ENCODE measurements around the gene ARX.

Gene ARX

DNA sequence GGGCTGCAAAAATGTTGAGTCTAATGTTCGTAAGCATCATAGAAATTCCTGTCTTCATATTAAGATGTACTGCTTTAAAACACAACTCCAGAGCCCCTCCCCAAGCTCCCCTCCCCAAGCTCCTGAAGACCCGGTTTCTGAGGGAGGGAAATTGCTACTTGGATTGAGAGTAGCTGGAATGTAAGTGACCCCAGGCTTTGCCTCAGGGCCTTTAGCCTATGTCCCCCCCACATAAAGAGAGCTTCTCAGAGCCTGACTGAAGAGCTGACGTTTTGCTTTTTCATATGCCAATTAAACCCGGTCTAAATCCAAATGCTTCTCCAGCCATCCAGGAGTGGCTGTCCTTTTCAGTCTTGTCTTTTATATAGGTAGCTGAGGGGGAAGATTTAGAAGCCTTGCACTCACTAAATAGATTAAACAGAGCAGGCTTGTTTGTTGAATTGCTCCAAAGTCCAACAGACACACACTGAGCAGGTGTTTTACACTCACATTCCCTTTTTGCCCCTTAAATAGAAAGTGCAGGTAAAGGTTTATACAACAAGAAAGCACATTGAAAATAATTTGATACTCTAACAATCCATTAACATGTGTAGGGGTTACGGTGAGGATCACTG is 19.6 kb downstream of the ARX start:
- DNase-seq: no peak

DNA sequence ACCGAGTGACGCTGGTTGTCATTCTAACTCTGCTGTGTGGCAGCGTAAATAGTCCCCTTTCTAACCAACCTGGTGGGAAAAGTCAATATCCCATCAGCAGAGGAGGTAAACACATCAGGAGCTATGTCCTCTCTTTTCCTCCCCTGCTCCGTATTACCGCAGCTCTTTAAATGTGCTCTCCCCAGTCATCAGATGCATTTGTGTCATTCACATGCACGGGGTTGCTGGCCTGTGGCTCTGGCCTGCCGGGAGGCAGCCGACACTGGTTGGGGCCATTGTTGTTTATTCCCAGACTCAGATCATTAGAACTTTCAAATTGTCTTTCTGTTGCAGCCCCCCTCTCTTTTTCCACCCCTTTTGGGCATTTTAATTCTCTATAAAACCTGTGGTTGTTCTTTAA is 21.9 kb downstream of the ARX start:
- DNase-seq: no peak

GRCh38 chrX:24990535-24990934 is 25.2 kb downstream of the ARX start:
- DNase-seq: no peak

DNA sequence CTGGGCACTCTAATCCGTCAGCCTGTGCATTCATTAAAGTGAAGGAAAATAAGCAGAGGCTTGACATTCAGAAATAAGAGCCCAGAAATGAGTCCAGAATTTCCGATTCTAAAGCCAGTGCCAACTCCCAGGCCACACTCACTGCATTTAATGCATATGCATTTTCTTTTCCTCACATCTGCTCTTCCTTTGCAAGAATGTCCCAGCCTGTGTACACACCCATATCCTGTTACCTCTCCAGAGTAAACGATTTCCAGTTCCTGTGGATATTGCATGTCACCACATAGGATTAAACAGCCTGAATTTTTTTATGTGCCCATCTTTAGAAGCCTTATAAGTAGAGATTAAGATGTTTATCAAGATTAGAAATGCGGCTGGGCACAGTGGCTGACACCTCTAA is 27.5 kb downstream of the ARX start:
- DNase-seq: peak; percentile 58 to 60

- no peak for DNase-seq
Observed at GRCh38 chrX:24987731-24988130, 28.0 kb downstream of the ARX start.

DNA sequence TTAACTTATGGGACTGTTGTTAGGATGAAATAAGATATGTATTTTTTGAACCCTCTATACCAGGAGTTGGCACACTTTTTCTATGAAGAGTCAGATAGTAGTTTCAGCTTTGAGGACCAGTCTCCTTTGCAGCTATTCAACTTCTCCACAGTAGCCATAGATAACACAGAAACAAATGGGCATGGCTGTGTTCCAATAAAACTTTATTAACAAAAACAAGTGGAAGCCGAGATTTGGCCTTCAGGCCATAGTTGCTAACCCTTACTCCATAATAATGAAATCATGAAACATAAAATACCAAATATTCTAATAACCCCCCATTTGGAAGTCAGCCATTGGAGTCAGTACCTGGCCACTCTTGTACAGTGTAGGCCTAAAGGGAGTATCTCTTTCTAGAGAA is 30.6 kb downstream of the ARX start:
- DNase-seq: no peak

- no peak for DNase-seq
Observed at GRCh38 chrX:24983931-24984330, 31.8 kb downstream of the ARX start.

DNA sequence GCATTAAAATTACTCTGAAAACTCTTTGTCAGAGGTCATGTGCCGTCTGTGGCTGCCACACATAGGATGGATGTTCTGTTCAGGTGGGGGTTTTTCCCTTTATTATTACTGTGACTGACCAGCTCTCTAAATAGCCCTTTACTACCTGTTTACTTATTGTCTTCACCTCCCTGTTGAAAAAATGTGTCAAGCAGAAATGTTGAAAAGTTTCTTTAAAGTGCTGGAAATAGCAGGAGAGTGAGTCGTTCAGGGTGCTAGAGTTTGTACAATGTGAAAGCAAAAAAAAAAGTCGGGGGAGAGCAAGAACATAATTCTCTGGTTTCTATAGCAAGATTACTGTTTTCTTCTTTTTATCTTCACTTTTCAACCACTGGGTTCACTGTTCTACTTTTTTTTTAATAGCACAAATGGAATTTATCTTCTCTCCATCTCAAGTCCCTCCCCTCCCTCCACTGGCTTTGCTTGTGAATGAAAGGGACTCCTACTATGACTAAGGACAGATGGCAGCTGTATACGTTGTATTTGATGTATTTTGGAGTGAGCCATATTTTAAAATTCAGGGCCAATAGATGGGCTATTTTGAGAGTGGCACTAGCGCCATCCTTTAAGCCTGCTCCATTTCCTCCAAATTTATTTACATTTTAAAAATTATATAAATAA is 33.3 kb downstream of the ARX start:
- no peak for DNase-seq

DNA sequence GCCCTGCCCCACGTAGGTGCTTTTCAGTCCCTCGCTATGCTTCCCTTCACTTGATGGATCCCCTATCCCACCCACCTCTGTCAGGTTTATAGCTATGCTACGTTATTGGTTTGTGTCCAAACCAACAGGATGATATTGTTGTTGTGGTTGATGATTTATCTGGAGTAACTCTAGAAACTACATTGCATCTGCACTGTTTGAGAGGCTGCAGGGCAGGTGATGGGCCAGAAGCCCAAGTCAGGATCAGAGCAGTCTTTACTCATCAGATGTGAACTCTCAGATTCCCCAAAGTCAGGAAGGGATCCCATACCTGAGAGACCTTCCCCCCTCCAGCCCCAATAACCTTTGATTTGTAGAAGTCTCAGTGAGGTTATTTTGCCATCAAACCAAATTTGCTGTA is 34.7 kb downstream of the ARX start:
- DNase-seq: no peak

DNA sequence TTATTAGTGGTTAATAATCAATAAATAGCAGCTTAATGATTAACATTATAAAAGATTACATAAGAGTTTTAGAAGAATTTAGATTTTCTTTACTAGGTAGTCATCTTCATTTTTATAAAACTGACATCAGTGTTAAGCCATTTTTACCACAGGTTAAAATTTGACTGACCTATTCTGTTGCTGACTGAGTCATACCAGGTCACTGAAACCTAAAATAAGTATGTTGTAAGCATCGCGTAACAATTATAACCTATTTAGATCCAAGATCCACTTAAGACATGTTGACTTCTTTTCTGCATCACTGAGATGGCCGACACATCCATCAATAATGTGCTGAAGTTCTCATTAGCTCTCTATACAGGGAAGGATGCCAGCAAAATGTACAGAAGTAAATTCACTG is 36.7 kb downstream of the ARX start:
- no peak for DNase-seq

- no peak for DNase-seq
Observed at GRCh38 chrX:24969812-24970211, 46.0 kb downstream of the ARX start.

DNA sequence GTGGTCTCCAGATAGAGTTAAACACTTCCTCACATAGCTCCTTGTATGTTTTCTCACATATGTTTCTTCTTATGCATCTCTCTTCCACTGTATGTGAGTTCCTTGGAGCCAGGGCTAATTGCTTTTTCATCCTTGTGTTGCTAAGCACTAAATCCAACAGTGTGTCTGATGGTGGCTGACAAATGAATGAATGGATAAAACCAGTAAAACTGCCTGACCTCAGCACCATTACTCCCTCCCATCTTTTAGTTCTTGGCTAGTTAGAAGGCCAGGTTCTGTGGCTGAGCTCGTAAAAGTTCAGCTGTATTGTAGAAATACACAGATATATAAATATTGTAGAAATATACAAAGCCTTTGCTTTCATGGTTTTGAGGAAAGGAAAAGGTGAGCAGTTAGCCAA is 50.4 kb downstream of the ARX start:
- DNase-seq: no peak

DNA sequence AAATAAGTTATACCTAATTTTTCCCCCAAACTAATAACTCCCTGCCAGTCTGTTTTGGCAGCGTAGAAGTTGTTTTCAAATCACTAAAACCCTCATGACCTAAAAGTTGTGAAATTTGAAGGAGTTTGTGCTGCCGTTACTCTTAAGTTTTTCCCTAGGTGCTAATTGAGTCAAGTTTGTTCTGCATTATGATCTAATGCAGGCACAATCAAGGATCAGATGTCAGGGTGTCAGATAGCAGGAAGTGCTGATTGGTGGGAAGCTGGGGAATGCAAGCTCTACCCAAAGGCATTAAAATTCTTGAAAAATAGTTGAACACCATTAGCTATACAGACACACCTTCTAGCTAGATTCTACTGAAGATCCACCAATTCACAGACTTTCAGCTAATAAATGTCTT is 51.9 kb downstream of the ARX start:
- DNase-seq: no peak

DNA sequence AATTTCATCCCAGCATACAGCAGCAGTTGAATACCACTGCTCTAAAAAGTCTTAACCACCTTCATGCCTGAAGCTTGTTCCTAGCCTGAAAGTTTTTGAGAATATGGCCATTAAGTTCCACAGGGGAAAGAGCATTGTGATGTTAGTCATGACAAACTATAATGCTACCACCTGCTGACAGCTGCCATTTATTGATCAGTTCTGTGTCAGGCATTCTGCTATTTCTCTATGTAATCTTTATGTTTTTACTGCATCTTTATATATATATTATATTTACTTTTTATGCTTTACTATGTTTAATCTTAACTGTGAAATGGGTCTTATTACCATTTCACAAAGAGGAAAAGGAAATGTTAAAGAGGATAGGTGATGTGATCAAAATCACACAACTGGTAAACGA is 54.0 kb downstream of the ARX start:
- no peak for DNase-seq

DNA sequence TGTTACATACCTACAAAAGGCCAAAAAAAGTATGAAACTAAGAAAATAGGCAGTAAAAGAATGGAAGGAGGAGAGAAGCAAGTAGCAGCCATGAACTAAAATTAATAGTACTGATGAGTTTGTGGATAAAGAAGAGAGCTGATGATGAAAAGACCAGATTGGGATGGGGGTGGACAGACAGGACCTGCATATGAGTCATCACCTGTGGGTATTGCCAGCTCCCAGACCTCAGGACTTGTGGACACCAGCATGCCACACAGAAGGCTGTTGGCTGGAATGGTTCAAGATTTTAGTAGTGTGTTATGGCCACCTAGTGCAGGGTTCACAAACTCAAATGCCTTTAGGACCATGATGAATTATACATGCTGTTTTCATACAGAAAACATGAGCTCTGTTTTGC is 58.9 kb downstream of the ARX start:
- no peak for DNase-seq

DNA sequence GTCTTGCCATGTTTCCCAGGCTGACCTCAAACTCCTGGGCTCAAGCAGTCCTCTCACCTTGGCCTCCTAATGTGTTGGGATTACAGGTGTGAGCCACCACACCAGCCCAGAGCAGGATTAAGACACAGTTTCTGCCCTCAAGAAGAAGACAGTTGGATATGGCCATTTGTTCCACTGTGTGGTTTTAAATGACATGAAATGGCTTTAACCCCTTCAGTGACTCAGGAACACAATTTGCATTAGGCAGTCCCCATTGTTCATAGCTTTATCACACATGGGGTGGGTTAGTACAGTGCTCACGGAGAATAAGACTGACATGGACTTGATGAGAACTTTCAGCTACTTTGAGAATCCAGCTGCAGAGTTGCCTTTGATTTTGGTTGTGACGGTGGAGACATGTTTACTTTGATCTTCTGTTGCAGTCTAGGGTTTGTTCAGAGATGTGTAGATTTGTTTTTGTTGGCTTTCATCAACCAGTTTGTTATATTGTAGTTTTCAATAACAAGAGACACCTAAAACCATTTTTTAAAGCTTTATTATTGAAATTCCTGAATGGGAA is 60.3 kb downstream of the ARX start:
- no peak for DNase-seq

GRCh38 chrX:24954732-24955131 is 61.0 kb downstream of the ARX start:
- no peak for DNase-seq
